GM12878 (cell line): ENCODE measurements around the gene NRDE2. TPM values are rescaled to one million over a fixed set of nuclear protein-coding genes. Genes with fewer than 3 reads are reported as not detected.
"Not testable (repeated sequence)": the region's sequence is repeated elsewhere in the genome, so short reads cannot be mapped to it uniquely, and the experiment has no call there.

ENCODE experiments used
- ATAC-seq: fragments of 200-7000 bp; cut with Tn5 transposase; 3 replicates; pipeline ENCODE4 v1.9.1; 2020; ENCODE audit warnings: mild to moderate bottlenecking, moderate library complexity
- BruUV-seq: library from RNA; stranded (reverse); fragments of 400-500 nt; replicated peaks from 2 replicates; lab custom pipeline; 2021; lab: Mats Ljungman, UMichigan
- CTCF ChIA-PET: fragments of 300-600 bp; sonication (Branson Sonifier 250); formaldehyde crosslinking; extraction: SDS; loops from one replicate; lab custom pipeline; 2021; ENCODE audit warnings: inconsistent platforms; lab: Yijun Ruan, JAX
- POLR2A ChIA-PET: fragments of 350-600 bp; formaldehyde crosslinking; extraction: SDS; loops from one replicate; lab custom pipeline; 2021; ENCODE audit warnings: inconsistent platforms; lab: Charles Lee
- RAD21 ChIA-PET: fragments of 300-600 bp; sonication (Branson Sonifier 250); formaldehyde crosslinking; loops from one replicate; lab custom pipeline; 2023; ENCODE audit warnings: antibody characterized with exemption; ENCODE audit not compliant: unreplicated experiment; lab: Charles Lee
- SMC1A ChIA-PET: fragments of 300-600 bp; sonication (Branson Sonifier 250); formaldehyde crosslinking; loops from one replicate; lab custom pipeline; 2023; ENCODE audit not compliant: unreplicated experiment, uncharacterized antibody; lab: Charles Lee
- DNase-seq: peaks from one replicate; pipeline ENCODE4 v3.0.0-alpha.2; 2011; ENCODE audit warnings: low read depth, low spot score
- FAIRE-seq: peaks from 3 replicates; lab custom pipeline; 2011; peaks lifted over from hg19 to GRCh38; lab: Jason Lieb, UNC
- H2AFZ ChIP-seq: 2 replicates; pipeline ENCODE4 v1.6.0; 2011; ENCODE audit warnings: low read depth, low read length, control low read depth; ENCODE audit not compliant: control insufficient read depth
- H3K27ac ChIP-seq: 2 replicates; pipeline ENCODE4 v1.5.1; 2011; ENCODE audit warnings: control low read depth; ENCODE audit not compliant: control insufficient read depth, insufficient read depth
- H3K27me3 ChIP-seq, 2 experiments: replicated peaks in 1 of 2; 2 replicates each; pipeline versions ENCODE4 v1.6.0 to v1.6.1; 2011; ENCODE audit warnings: low read length in 1 of 2; ENCODE audit not compliant: control insufficient read depth in 2 of 2, insufficient read depth in 2 of 2
- H3K36me3 ChIP-seq, 2 experiments: 2 replicates each; pipeline ENCODE4 v1.5.1; 2011; ENCODE audit warnings: low read length in 1 of 2; ENCODE audit not compliant: control insufficient read depth in 2 of 2, insufficient read depth in 2 of 2
- H3K4me1 ChIP-seq: 2 replicates; pipeline ENCODE4 v1.6.1; 2011; ENCODE audit warnings: mild to moderate bottlenecking, low read length, moderate library complexity, mixed read lengths; ENCODE audit not compliant: control insufficient read depth, insufficient read depth
- H3K4me2 ChIP-seq: 2 replicates; pipeline ENCODE4 v1.6.0; 2011; ENCODE audit warnings: control low read depth; ENCODE audit not compliant: control insufficient read depth, insufficient read depth
- H3K4me3 ChIP-seq: fragments of 200-600 bp; sonication (generic); 2 replicates; pipeline ENCODE4 v1.5.1; 2016
- H3K79me2 ChIP-seq: 2 replicates; pipeline ENCODE4 v1.6.0; 2011; ENCODE audit warnings: low read length; ENCODE audit not compliant: control insufficient read depth, insufficient read depth
- H3K9ac ChIP-seq: 2 replicates; pipeline ENCODE4 v1.8.0; 2011; ENCODE audit warnings: low read length, control low read depth, mixed read lengths; ENCODE audit not compliant: control insufficient read depth, insufficient read depth
- H3K9me3 ChIP-seq: replicated peaks from 3 replicates; pipeline ENCODE4 v1.5.1; 2011; ENCODE audit warnings: mild to moderate bottlenecking, low read length; ENCODE audit not compliant: control insufficient read depth, insufficient read depth
- H4K20me1 ChIP-seq: 2 replicates; pipeline ENCODE4 v1.6.0; 2011; ENCODE audit not compliant: control insufficient read depth, insufficient read depth
- BCLAF1 ChIP-seq: fragments of 450-650 bp; IDR thresholded peaks from 2 replicates; pipeline ENCODE4 v1.6.1; 2017; ENCODE audit warnings: antibody characterized with exemption, mild to moderate bottlenecking, moderate library complexity
- CBX3 ChIP-seq: fragments of 200-600 bp; sonication (generic); IDR thresholded peaks from 2 replicates; pipeline ENCODE4 v1.6.1; 2016; ENCODE audit warnings: low read depth, borderline replicate concordance
- CUX1 ChIP-seq: IDR thresholded peaks from 2 replicates; pipeline ENCODE4 v1.6.1; 2012; ENCODE audit warnings: improper control_type of control experiment, low read depth, low read length; ENCODE audit not compliant: insufficient replicate concordance
- FOXK2 ChIP-seq: fragments of 450-650 bp; IDR thresholded peaks from 2 replicates; pipeline ENCODE4 v1.6.1; 2017; ENCODE audit warnings: mild to moderate bottlenecking, moderate library complexity
- IKZF2 ChIP-seq, 2 experiments: fragments of 450-650 bp; IDR thresholded peaks; 2 replicates each; pipeline ENCODE4 v1.6.1; 2017; ENCODE audit warnings: mild to moderate bottlenecking in 2 of 2, moderate library complexity in 2 of 2
- KAT2A ChIP-seq: conservative IDR thresholded peaks from 2 replicates; pipeline ENCODE4 v1.6.1; 2011; ENCODE audit warnings: low read depth, low read length; ENCODE audit not compliant: control insufficient read depth
- MEF2B ChIP-seq: fragments of 450-650 bp; IDR thresholded peaks from 2 replicates; pipeline ENCODE4 v1.6.1; 2018; ENCODE audit warnings: mild to moderate bottlenecking, moderate library complexity; ENCODE audit not compliant: partially characterized antibody, poor library complexity, severe bottlenecking
- POU2F2 ChIP-seq: IDR thresholded peaks from 3 replicates; pipeline ENCODE4 v1.6.1; 2011; ENCODE audit warnings: low read depth, mild to moderate bottlenecking, low read length, borderline replicate concordance
- SIX5 ChIP-seq: IDR thresholded peaks from 2 replicates; pipeline ENCODE4 v1.6.1; 2011; ENCODE audit warnings: mild to moderate bottlenecking, low read depth, low read length, moderate library complexity; ENCODE audit not compliant: severe bottlenecking
- YBX1 ChIP-seq: fragments of 450-650 bp; IDR thresholded peaks from 2 replicates; pipeline ENCODE4 v1.6.1; 2016; ENCODE audit warnings: antibody characterized with exemption
- WGBS: methylation state at CpG from one replicate; pipeline ENCODE4 v1.1.6; 2016; ENCODE audit warnings: low lambda C conversion rate; ENCODE audit not compliant: insufficient replicate concordance, insufficient coverage; ENCODE audit errors: missing lambda C conversion rate; 5-methylcytosine and 5-hydroxymethylcytosine counted together
- in situ Hi-C: fragments of 300-500 bp; cut with MboI; formaldehyde crosslinking; loops from 9 replicates; pipeline ENCODE4 v1.14.3; 2018; ENCODE audit warnings: mixed read lengths
- intact Hi-C: fragments of 100-400 bp; cut with micrococcal nuclease; formaldehyde crosslinking; loops from one replicate; pipeline ENCODE4 v1.14.2; 2022; ENCODE audit not compliant: unreplicated experiment
- polyA plus RNA-seq, 11 experiments: library from polyadenylated mRNA; depleted of rRNA in 4 of 11; unstranded in 6 of 11; stranded (reverse) in 5 of 11; fragments of >200 nt; fragmentation: Nextera tagmentation in 4 of 11; fragmentation: Illumina TruSeq in 1 of 11; extraction: Ambion mirVana in 4 of 11; extraction: Trizol in 1 of 11; gene quantifications; 1 replicate in 1 of 11; 2 replicates in 10 of 11; pipeline versions ENCODE4 v1.2.1 to v1.2.3, GENCODE V29; 2011 to 2016; ENCODE audit warnings: inconsistent platforms in 2 of 11, missing spikeins in 2 of 11, low read depth in 1 of 11
- total RNA-seq, 4 experiments: library from RNA; depleted of rRNA in 3 of 4; stranded (reverse); fragments of >200 nt in 3 of 4; fragmentation: Illumina TruSeq in 1 of 4; extraction: Trizol in 1 of 4; gene quantifications; 2 replicates each; pipeline versions ENCODE4 v1.2.1 to v1.2.3, GENCODE V29; 2013 to 2021

The NRDE2 gene
- total and polyA plus RNA-seq, 10 of the 15 experiments (the other 5 are each of a cell fraction or from before 2014, with no cell fraction given), result 8.3 to 21.0 (median 13.8) TPM

- H3K4me1 ChIP-seq, CTCF ChIA-PET, POLR2A ChIA-PET, H3K27ac ChIP-seq, BruUV-seq, H3K4me2 ChIP-seq, FAIRE-seq, ATAC-seq, H3K9ac ChIP-seq, DNase-seq, H3K27me3 ChIP-seq, H4K20me1 ChIP-seq, H2AFZ ChIP-seq, SMC1A ChIA-PET, H3K9me3 ChIP-seq, H3K36me3 ChIP-seq, RAD21 ChIA-PET, intact Hi-C loops, H3K79me2 ChIP-seq, H3K4me3 ChIP-seq, in situ Hi-C loops: not testable (repeated sequence)
- WGBS, result 63% methylated on average over 10 of the region's 10 CpGs
Observed at GRCh38 chr14:90247441-90247840, 84.3 kb downstream of the NRDE2 start.

- FAIRE-seq (no peak), ATAC-seq (no peak), DNase-seq (no peak)
- no peaks in the 10 kb centered on the region for H3K36me3 ChIP-seq
- no peak overlapping the region for H3K9ac ChIP-seq
- in situ Hi-C loops, result no loop called here
- H3K4me3 ChIP-seq, result no peak overlapping the region
- no peak overlapping the region for H3K4me2 ChIP-seq
- no peaks in the 10 kb centered on the region for H3K9me3 ChIP-seq
- H3K27ac ChIP-seq, result no peak overlapping the region
- SMC1A ChIA-PET, result no interaction called here
- POLR2A ChIA-PET, result no interaction called here
- RAD21 ChIA-PET, result no interaction called here
- H3K79me2 ChIP-seq, result no peaks in the 10 kb centered on the region
- CTCF ChIA-PET, result no interaction called here
- no peaks in the 10 kb centered on the region for H3K4me1 ChIP-seq
- 66% methylated on average over 4 of the region's 4 CpGs for WGBS
- no peaks in the 10 kb centered on the region for H3K27me3 ChIP-seq
- no peak overlapping the region for H2AFZ ChIP-seq
- H4K20me1 ChIP-seq, result no peaks in the 10 kb centered on the region
- intact Hi-C loops, result no loop called here
- no TSS peak for BruUV-seq
- TF ChIP-seq MEF2B, result no peak
- TF ChIP-seq BCLAF1, result no peak
- TF ChIP-seq FOXK2, result no peak
- no peak for TF ChIP-seq YBX1
- no peak for TF ChIP-seq SIX5
- TF ChIP-seq IKZF2 (IDR thresholded peaks at IDR 0.05), result no peak
- no peak for TF ChIP-seq KAT2A
- no peak for TF ChIP-seq CBX3
- TF ChIP-seq CUX1, result no peak
- TF ChIP-seq POU2F2, result no peak
Observed at GRCh38 chr14:90246936-90247335, 84.8 kb downstream of the NRDE2 start.
